Measurements from ENCODE around the gene PHACTR4. TPM values are rescaled to one million over a fixed set of nuclear protein-coding genes. Genes with fewer than 3 reads are reported as not detected.
"Not testable (repeated sequence)": the region's sequence is repeated elsewhere in the genome, so short reads cannot be mapped to it uniquely, and the experiment has no call there.

The PHACTR4 gene
- total and polyA plus RNA-seq, 9 of the 15 experiments (the other 6 are each of a cell fraction or from before 2014, with no cell fraction given): 6.4 to 43.6 (median 14.2) TPM

- H4K20me1 ChIP-seq (replicated peaks; ENCODE audit: control insufficient read depth, insufficient read depth, low read length); FAIRE-seq; H3K4me3 ChIP-seq; BruUV-seq (replicated peaks); H3K36me3 ChIP-seq (ENCODE audit: control insufficient read depth, insufficient read depth, low read length); DNase-seq (ENCODE audit: extremely low read depth in 1 of 4, low spot score in 3 of 4); ATAC-seq; H3K9me3 ChIP-seq (replicated peaks; ENCODE audit: control insufficient read depth, insufficient read depth, low read depth, low read length); H3K9me1 ChIP-seq (ENCODE audit: control insufficient read depth, insufficient read depth, low read length); H3K27me3 ChIP-seq (ENCODE audit: control insufficient read depth in 2 of 2, insufficient read depth in 2 of 2, low read length in 2 of 2); H3K4me2 ChIP-seq (ENCODE audit: insufficient read depth, low read length); in situ Hi-C loops (cut with MboI): not testable (repeated sequence)
- Histone ChIP-seq H3K9ac (ENCODE audit: insufficient read depth in 1 of 2, low read depth in 2 of 2, low read length in 2 of 2) (peak overlapping the region in 1 of 2 experiments; percentile 81; a peak in 3 of 4 replicates), H3K4me1 (replicated peaks in 1 of 2; ENCODE audit: control insufficient read depth in 2 of 2, insufficient read depth in 2 of 2, low read length in 2 of 2) (peaks cover 12 to 31% of the 10 kb centered on the region in 2 experiments; a peak in 4 of 5 replicates), H2AFZ (ENCODE audit: low read depth, low read length) (peak overlapping the region; percentile 97), H3K27ac (ENCODE audit: extremely low read depth, low read depth, low read length) (peak overlapping the region; percentile 89), H3K79me2 (ENCODE audit: control insufficient read depth, insufficient read depth, low read length) (peaks cover 38% of the 10 kb centered on the region)
- POLR2A ChIA-PET: interaction anchor here (0.7 to 4.4 kb wide), 7 partner anchors 9 to 212 kb away, joined by 3 to 20 read pairs (median 11); partner anchors contain the start of gene MED18
- intact Hi-C loops (cut with micrococcal nuclease): loop anchor here (5.0 kb wide), 1 partner anchor 149 kb away; no protein-coding TSS in a partner anchor
- WGBS (ENCODE audit: insufficient coverage, low coverage, missing lambda C conversion rate): 88% methylated on average over 15 of the region's 15 CpGs
- CTCF ChIA-PET (ENCODE audit: low intra/inter-chr PET ratio): interaction anchor here (1.3 kb wide), 1 partner anchor 119 kb away, joined by 5 read pairs; no protein-coding TSS in a partner anchor
- TF ChIP-seq BCOR (IDR thresholded peaks at IDR 0.05) (peak; percentile 39; the same call in 1 of the 2 replicates), CBFB (CRISPR knock-in tag; IDR thresholded peaks at IDR 0.05) (0 out of 2 replicates have a peak, but pooled peaks have one; percentile 30), ZNF12 (CRISPR knock-in tag; IDR thresholded peaks at IDR 0.05) (peak; percentile 50; the same call in 1 of the 2 replicates), THRAP3 (IDR thresholded peaks at IDR 0.05; ENCODE audit: borderline replicate concordance) (peak; percentile 82; the same call in 1 of the 2 replicates), ZNF232 (CRISPR knock-in tag; IDR thresholded peaks at IDR 0.05) (0 out of 2 replicates have a peak, but pooled peaks have one; percentile 41), FOXK1 (CRISPR knock-in tag; IDR thresholded peaks at IDR 0.05; ENCODE audit: borderline replicate concordance) (0 out of 2 replicates have a peak, but pooled peaks have one; percentile 59), ZNF121 (CRISPR knock-in tag; conservative IDR thresholded peaks at IDR 0.05) (peak; percentile 68), ETV5 (CRISPR knock-in tag; IDR thresholded peaks at IDR 0.05; ENCODE audit: low read depth) (0 out of 2 replicates have a peak, but pooled peaks have one; percentile 41), ZBTB33 (CRISPR knock-in tag; IDR thresholded peaks at IDR 0.05) (peak; percentile 77)
- TF ChIP-seq, protein P1, sequence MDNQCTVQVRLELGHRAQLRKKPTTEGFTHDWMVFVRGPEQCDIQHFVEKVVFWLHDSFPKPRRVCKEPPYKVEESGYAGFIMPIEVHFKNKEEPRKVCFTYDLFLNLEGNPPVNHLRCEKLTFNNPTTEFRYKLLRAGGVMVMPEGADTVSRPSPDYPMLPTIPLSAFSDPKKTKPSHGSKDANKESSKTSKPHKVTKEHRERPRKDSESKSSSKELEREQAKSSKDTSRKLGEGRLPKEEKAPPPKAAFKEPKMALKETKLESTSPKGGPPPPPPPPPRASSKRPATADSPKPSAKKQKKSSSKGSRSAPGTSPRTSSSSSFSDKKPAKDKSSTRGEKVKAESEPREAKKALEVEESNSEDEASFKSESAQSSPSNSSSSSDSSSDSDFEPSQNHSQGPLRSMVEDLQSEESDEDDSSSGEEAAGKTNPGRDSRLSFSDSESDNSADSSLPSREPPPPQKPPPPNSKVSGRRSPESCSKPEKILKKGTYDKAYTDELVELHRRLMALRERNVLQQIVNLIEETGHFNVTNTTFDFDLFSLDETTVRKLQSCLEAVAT (IDR thresholded peaks at IDR 0.05): peak in 1 of 2 experiments; percentile 82; a peak in 2 of 4 replicates
Measured at GRCh38 chr1:28368608-28369007, 932 bp upstream of the PHACTR4 start.

All from K562 (cell line).